DMS53 treated with DMSO at 0.1 percent for 48 hours (cell line): ENCODE results near the gene PRDM4.

ENCODE experiments used
- DNase-seq: peaks from one replicate; lab custom pipeline; 2025; ENCODE audit not compliant: unreplicated experiment; lab: John Stamatoyannopoulos, UW

PRDM4 gene, protein sequence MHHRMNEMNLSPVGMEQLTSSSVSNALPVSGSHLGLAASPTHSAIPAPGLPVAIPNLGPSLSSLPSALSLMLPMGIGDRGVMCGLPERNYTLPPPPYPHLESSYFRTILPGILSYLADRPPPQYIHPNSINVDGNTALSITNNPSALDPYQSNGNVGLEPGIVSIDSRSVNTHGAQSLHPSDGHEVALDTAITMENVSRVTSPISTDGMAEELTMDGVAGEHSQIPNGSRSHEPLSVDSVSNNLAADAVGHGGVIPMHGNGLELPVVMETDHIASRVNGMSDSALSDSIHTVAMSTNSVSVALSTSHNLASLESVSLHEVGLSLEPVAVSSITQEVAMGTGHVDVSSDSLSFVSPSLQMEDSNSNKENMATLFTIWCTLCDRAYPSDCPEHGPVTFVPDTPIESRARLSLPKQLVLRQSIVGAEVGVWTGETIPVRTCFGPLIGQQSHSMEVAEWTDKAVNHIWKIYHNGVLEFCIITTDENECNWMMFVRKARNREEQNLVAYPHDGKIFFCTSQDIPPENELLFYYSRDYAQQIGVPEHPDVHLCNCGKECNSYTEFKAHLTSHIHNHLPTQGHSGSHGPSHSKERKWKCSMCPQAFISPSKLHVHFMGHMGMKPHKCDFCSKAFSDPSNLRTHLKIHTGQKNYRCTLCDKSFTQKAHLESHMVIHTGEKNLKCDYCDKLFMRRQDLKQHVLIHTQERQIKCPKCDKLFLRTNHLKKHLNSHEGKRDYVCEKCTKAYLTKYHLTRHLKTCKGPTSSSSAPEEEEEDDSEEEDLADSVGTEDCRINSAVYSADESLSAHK

DNA sequence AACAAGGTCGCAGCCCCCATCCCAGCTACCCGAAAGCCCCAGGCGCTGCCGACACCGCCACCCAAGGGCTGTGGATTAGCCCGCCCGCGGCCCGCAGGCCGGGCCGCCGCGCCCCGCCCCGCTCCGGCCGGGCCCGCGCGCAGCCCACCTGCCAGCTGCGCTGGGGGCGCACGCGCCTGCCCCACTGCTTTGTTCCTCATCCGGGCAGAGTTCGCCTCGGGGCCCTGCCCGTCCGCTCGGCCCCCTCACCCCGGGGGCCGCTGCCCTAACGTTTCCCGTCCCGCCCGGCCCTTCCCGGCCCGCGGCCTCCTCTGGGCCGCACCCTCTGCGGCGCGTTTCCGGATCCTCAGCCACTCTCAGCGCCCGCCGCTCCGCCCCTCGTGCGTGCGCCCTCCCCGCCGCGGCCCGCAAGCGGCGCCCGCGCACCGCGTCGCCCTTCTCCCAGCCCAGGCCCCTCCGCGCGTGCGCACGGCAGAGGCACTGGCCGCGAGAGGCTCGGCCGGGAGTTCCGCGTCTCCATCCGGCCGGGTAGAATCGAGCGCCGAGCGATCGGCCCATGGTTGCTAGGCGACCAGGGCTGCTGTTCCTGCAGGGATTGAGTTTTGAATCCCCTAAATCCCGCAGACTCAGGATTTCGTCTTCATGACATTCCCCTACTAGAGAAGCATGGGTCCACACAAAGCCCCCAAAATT, at the start of gene PRDM4:
Gene PRDM4 (minus strand): TSS at position 329 of the 693 bp plus-strand sequence. CDS start 622 bp downstream, outside the sequence.
- peak; percentile 95 for DNase-seq

DNA sequence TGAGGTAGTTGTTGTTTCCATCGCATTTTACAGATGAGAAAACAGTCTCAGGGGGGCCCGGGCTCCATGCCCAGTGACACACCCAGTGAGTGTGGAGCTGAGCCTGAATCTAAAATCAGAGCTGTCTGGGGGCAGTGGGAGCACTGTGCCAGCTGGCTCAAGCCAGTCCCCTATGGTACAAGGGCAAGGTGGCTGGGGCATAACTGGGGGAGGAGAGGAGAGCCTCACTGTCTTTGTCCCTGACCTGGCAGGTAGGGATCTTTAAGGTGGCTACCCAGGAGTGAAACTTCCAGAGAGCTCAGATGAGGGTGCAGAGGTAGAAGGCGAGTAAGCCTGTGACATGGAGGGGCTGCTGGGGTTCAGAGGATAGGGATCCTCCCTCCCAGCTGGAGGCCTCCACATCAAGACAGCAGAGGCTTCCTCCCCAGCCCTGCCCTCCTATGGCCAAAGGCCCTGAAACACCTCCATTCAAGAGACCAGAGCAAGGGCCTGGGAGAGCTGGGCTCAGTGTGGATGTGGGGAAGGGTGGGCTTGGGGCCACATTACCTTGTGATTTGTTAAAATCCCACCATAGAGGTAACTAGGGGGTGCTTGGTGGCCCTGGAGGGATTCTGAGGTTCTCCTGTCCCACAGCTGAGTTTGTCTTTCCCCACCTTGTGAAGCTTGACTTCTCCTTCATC, 46.7 kb upstream of the PRDM4 start:
- DNase-seq, result no peak

DNA sequence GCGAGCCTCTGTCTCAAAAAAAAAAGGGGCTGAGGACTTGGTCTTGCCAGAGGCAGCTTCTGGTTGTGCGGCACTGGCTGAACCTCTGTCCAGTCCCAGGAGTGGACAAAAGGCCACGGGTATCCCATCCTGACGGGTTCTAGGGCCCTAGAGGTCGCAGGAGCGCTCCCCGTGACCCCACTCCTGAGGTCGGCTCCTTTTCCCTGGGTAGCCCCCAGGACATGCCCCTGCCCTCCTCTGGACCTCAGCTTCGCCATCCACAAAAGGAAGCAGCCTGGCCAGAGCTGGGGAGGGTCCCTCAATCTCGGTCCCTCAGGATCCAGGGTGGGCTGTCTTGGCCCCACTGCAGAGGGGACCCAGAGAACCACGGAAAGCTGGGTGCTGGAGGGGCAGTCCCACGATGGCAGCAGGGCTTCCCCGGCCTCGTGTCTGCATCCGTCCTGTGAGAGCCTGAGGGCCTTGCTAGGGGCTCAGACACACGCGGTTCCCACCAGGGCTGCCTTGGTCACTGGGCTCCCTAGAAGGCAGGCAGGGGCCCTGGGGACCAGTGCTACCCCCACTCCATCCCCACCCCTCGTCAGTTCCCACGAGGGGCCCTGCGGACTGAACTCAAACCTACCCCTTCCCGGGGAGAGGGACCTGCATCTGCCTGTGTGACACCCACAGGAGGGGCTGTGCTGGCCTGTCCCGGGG, 44.7 kb upstream of the PRDM4 start:
- no peak for DNase-seq

DNA sequence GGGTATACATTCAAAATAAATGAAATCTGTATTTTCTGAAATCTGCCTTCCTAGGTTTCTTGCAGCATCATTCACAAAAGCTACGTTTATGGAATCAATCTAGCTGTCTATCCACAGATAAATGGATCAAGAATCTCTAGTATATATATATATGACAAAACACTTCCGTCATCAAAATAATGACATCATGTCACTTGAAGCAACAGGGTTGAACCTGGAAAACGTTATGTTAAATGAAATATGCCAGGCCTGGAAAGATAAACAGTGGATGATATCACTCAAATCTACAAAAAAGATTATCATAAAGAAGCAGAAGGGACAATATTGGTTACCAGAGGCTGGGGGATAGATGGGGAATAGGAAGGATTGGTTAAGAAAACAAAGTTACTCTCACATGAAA, 42.2 kb upstream of the PRDM4 start:
- no peak for DNase-seq

DNA sequence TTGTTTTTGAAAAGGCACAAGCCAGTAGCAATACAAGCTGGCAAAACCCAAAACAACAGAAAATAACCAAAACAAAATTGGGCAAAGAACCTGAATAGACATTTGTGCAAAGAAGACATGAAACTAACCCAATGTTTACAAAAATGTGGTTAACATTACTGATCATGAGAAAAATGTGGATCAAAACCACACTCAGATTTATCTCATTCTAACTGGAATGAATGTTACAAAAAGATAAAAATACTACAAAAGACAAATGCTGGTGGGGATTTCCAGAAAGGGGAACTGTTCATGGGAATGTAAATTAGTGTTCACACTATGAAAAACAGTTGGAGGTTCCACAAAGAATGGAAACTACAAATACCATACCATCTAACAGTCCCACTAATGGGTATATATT, 40.2 kb upstream of the PRDM4 start:
- no peak for DNase-seq

DNA sequence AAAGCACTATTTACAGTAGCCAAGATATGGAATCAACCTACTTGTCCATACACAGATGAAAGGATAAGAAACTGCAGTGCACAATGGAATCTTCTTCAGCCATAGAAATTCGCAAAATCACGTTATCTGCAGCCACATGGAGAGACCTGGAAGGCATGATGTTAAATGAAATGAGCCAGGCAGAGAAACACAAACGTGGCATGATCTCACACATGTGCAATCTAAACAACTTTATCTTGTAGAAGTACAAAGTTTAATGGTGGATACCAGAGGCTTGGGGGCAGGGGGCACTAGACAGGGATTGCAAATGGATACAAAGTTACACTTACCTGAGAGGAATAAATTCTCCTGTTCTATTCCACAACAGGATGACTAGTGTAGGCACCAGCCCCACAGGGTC, 37.6 kb upstream of the PRDM4 start:
- no peak for DNase-seq

DNA sequence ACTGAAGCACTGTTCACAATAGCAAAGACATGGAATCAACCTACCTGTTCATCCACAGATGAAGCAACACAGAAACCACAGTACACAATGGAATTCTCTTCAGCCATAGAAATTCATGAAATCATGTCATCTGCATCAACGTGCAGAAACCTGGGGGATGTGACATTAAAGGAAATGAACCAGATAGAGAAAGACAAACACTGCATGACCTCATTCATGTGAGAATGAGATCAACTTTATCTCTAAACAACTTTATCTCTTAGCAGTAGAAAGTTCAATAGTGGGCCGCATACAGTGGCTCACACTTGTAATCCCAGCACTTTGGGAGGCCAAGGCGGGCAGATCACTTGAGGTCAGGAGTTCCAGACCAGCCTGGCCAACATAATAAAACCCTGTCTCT, 33.5 kb upstream of the PRDM4 start:
- DNase-seq, result no peak

DNA sequence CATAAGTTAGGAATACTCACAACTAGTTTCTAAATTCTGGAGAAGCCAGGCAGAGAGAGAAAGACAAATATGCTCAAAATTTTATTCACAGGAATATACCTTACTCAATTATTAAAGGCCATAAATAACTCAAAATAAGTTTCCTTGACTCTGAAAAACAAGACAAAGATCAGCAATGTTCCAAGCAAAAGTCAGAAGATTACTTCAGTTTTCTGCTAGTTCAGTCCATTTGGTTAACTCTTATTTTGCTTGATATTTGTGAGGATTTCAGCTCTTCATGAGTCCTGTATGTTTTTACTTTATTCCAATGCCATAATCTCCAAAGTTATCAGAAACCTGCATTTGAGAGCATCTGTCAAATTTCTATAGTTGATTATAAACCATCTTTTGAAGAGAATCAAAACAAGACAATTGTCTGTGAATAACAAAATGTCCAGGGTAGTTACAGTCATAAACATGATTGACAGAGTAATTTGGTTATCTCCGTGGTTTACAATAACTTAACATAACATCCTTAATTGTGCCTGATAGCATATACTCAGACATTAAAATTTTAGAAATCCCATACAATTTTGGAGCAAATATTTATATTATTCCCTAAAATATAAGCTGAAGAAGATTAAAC, 30.6 kb upstream of the PRDM4 start:
- no peak for DNase-seq

DNA sequence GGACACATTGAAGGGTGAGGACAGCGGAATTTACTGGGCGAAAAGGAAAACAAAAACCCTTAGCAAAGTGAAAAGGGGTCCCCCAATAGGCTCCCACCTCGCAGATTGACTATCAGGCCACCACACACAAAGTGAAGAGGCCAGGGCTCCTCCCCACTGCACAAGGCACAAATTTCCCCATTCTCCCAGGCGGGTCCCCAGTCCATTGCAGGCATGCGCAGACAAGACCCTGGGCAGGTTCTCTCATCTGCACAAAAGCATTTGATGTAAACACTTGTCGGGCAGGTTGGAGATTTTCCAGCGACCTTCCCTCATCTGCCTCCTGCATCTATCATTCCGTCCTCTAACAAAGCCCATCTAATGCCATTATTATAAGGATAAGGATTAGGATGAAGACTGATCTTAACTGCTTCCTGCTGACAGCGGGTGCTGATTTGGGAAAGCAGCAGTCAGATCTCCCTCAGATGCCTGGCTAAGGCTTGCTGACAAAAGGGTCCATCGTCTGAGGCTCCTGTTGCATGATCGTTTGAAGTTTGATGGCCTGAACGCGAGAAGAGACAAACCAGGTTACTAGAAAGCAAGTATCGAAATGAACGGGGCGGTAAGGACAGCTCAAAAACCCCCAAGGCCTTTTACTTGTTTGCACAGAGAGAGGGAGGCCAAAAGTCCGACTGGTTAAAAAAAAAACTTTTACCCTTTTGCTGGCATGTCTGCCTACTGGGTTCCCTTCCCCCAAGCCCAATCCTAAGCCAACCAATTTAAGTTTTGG, 27.9 kb upstream of the PRDM4 start:
- no peak for DNase-seq

DNA sequence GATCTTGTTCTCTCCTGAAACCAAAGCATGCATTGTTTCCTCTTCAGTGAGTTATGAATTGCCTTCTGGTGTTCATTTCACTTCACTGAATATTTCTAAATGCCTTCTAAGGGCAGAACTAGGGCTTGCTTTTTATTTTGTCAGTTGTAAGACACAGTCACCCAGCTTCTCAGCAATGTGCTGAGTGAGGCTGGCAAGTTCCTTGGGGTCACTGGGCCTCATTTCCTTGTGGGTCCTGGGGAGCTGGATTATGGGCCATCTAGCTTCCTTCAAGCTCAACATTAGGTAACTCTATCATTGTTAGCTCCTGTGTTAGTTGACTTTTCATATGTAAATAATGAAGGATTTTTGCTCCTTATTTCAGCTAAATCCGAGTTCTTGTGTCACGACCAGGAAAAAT, 27.3 kb upstream of the PRDM4 start:
- DNase-seq, result no peak

DNA sequence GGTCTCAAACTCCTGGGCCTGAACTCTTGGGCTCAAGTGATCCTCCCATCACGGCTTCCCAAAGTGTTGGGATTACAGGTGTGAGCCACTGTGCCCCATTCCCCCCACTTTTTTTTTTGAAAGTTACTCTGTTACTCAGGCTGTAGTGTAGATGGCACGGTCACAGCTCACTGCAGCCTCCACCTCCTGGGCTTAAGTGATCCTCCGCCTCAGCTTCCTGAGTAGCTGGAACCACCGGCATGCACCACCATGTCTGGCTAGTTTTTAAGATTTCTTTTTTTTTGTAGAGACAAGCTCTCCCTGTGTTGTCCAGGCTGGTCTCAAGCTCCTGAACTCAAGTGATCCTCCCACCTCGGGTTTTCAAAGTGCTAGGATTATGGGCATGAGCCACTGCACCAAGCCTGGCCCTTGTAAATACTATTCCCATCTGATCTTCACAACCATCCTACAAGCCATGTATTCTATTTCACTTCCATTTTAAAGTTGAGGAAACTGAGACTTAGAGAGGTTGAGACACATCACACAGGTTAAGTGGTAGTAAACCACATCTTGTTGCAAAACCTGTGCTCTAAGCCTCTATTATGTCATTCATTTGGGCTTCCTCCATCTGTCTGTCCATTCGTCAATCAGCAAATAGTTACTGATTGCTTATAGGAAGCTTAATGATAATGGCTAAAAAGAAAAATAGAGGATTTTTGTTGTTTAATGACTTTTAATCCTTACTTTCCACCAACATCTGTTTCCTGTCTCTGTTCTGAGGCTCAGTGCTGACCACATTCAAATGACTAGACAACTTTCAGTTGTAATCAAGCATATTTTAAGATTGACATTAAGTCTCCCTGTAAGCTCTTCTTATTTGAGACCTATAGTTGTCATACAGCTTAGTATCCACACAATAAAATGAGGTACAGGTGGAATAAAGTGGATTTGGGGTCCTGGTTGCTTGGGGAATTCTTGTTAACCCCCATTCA, 22.8 kb upstream of the PRDM4 start:
- no peak for DNase-seq

DNA sequence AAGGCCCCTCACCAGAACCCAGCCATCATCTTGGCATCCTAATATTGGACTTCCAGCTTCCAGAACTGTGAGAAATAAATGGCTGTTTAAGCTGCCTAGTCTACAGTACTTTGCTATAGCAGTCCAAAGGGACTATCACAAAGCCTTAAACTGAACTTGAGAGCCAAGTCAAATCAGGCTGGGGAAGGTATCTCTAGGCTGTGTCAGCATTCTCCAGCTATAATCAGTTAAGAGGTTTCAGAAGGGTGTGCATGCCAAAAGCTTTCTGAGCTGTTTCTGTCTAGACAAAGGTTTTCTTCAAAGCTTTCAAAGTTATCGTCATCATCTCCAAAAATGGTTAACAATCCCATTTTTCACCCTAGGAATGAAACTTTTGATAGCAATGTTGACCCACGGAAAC, 21.1 kb upstream of the PRDM4 start:
- no peak for DNase-seq

DNA sequence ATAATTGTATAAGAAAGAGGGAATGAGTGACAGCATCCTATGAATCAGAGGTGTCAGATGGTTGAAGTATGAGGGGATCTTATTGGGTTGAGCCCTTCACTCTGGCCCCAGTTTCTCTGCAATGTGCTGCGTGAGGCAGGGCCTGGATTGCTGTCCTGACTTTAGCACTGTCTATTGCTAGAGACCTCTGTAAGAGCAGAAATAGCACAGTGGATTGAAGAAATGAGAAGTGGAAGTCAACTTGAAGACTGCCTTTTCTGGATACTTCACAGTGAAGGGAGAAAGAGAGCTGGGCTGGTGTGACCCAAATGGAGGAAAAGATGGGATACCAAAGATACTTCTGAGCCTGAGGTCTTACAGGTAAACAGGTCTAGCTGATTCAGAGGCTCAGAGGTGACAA, 19.4 kb upstream of the PRDM4 start:
- DNase-seq, result no peak

DNA sequence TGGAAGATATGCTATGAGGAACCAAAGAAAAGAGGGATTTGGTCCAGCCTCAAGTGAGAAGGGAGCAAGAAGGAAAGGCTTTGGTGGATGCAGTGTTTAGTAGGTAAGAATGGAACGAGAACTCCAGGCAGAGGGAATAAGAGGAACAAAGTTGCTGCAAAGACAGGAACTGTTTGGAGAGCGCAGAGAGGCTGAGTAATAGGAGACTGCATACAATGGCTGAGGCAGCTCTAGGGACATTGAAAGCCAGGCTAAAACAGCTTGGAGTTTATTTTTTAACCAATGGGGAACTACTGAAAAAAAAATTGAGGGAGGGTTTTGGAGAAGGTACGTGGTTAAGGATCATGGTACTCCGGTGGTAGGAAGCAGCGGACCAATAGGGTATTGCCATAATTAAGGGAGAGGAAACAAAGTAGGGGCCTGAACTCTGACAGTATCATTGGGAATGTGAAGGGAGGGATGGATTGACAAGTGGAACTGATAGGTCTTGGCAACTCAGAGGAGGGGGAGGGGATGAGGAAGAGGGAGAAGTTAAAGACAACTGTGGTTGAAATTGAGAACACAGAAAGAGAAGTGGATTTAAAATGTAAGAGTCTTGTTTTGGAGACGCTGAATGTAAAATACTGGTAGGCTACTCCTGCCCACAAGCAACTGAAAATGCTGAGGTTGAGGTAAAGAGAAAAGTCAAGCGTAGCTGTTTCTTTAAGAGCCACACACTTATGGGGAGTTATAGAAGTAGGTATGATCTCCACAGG, 18.3 kb upstream of the PRDM4 start:
- DNase-seq, result no peak

DNA sequence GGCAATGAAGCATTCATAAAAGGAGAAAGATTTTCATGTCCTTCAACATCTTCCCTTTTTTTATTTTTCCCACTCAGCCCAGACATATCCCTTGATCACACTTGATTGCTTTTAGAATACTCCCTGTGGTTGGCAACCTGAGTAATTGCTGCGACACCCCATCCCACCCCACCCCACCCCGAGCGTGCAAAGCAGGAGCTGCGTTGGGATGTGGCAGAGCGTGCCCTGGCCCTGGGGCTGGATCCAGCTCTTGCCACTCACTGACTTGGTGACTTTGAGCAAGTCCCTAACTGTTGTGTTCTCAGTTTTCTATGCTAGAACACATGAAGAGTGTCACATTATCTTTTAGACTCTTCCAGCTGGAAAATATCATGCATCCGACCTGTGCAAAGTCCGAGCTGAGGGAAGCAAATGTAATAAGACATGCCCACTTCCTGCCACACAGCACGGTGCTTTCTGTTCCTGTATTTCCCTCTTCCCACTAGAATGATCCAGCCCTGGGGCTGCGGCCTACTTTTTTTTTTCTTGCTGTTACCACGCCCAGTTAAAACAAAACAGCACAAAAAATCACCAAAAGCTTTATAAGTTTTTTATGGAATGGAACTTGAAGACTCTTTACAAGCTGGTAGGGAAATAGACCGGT, 17.6 kb upstream of the PRDM4 start:
- no peak for DNase-seq

DNA sequence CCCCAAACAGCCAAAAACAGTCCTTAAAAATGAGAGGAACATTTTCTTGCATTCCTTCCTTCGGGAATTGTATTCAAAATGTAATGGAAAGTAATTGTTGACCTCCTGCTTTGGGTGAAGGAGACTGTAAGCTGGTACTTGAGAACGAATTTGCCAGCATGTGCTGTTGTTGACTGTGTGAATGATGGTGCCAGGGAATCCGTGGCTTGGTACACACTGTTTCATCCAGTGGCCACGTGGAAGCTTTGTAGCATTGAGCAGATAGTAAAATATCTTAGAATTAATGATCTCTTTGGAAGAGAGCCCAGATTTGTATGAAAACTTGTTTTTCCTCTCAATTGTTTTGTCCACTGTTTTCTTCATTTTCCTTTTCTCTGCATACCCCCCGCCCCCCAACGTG, 15.2 kb upstream of the PRDM4 start:
- no peak for DNase-seq

DNA sequence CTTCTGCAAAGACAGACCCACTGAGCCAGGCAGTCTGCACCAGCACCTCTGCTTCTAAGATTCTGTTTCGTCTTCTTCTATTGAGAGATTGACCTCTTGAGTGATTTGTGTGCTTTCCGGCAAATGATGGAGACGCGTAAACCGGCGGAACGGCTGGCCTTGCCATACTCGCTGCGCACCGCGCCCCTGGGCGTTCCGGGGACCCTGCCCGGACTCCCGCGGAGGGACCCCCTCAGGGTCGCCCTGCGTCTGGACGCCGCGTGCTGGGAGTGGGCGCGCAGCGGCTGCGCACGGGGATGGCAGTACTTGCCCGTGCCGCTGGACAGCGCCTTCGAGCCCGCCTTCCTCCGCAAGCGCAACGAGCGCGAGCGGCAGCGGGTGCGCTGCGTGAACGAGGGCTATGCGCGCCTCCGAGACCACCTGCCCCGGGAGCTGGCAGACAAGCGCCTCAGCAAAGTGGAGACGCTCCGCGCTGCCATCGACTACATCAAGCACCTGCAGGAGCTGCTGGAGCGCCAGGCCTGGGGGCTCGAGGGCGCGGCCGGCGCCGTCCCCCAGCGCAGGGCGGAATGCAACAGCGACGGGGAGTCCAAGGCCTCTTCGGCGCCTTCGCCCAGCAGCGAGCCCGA, 14.3 kb upstream of the PRDM4 start:
- DNase-seq, result no peak
